Neuronal stem cell (in vitro differentiated cells): Measurements from ENCODE around the gene XIST.

ENCODE experiments used
- DNase-seq: peaks from one replicate; pipeline ENCODE4 v3.0.0-alpha.2; 2013; ENCODE audit warnings: low spot score
- H2AFZ ChIP-seq: one replicate; pipeline ENCODE4 v1.6.1; 2013; ENCODE audit warnings: mild to moderate bottlenecking, low read length, inconsistent platforms
- H2AK5ac ChIP-seq: 2 replicates; pipeline ENCODE4 v1.6.1; 2013; ENCODE audit warnings: low read depth, mild to moderate bottlenecking, inconsistent platforms, low read length, moderate library complexity, mixed read lengths
- H2BK120ac ChIP-seq: 2 replicates; pipeline ENCODE4 v1.6.1; 2013; ENCODE audit warnings: low read depth, mild to moderate bottlenecking, inconsistent platforms, low read length, moderate library complexity, mixed read lengths
- H2BK12ac ChIP-seq: one replicate; pipeline ENCODE4 v1.6.1; 2013; ENCODE audit warnings: low read length, inconsistent platforms
- H2BK15ac ChIP-seq: 2 replicates; pipeline ENCODE4 v1.6.1; 2013; ENCODE audit warnings: mild to moderate bottlenecking, low read length, inconsistent platforms, mixed read lengths
- H2BK5ac ChIP-seq: one replicate; pipeline ENCODE4 v1.6.1; 2013; ENCODE audit warnings: inconsistent platforms, mild to moderate bottlenecking, low read length, moderate library complexity
- H3K14ac ChIP-seq: one replicate; pipeline ENCODE4 v1.6.1; 2013; ENCODE audit warnings: low read length, inconsistent platforms
- H3K18ac ChIP-seq: 2 replicates; pipeline ENCODE4 v1.6.1; 2013; ENCODE audit warnings: low read length, inconsistent platforms
- H3K23ac ChIP-seq: 2 replicates; pipeline ENCODE4 v1.6.1; 2013; ENCODE audit warnings: low read depth, mild to moderate bottlenecking, mixed read lengths, low read length, inconsistent platforms; ENCODE audit not compliant: poor library complexity
- H3K27ac ChIP-seq: replicated peaks from 3 replicates; pipeline ENCODE4 v1.5.1; 2013; ENCODE audit warnings: low read length, inconsistent platforms
- H3K27me3 ChIP-seq, 3 experiments: 2 replicates each; pipeline ENCODE4 v1.6.1; 2013; ENCODE audit warnings: low read length in 3 of 3, mild to moderate bottlenecking in 2 of 3, inconsistent platforms in 1 of 3, low read depth in 1 of 3, mixed read lengths in 1 of 3, moderate library complexity in 1 of 3; ENCODE audit not compliant: control insufficient read depth in 3 of 3, insufficient read depth in 3 of 3
- H3K36me3 ChIP-seq, 2 donors: replicated peaks in 1 of 2; 2 replicates each; pipeline ENCODE4 v1.6.1; 2013; ENCODE audit warnings: low read length in 2 of 2; ENCODE audit not compliant: control insufficient read depth in 2 of 2, insufficient read depth in 2 of 2
- H3K4ac ChIP-seq: 2 replicates; pipeline ENCODE4 v1.6.1; 2013; ENCODE audit warnings: inconsistent platforms, mild to moderate bottlenecking, low read length, moderate library complexity
- H3K4me1 ChIP-seq, 2 donors: 1 replicate in 1 of 2; 2 replicates in 1 of 2; pipeline ENCODE4 v1.6.1; 2013; ENCODE audit warnings: low read length in 2 of 2, low read depth in 1 of 2; ENCODE audit not compliant: control insufficient read depth in 2 of 2, insufficient read depth in 1 of 2
- H3K4me2 ChIP-seq: one replicate; pipeline ENCODE4 v1.6.1; 2013; ENCODE audit warnings: mild to moderate bottlenecking, low read length, inconsistent platforms; ENCODE audit not compliant: insufficient read depth, poor library complexity, severe bottlenecking
- H3K4me3 ChIP-seq, 2 donors: 2 replicates each; pipeline ENCODE4 v1.5.1; 2013; ENCODE audit warnings: low read length in 2 of 2, mild to moderate bottlenecking in 2 of 2, inconsistent platforms in 1 of 2, moderate library complexity in 1 of 2
- H3K79me1 ChIP-seq: one replicate; pipeline ENCODE4 v1.6.1; 2013; ENCODE audit warnings: low read depth, mild to moderate bottlenecking, inconsistent platforms, low read length, moderate library complexity
- H3K9ac ChIP-seq: one replicate; pipeline ENCODE4 v1.6.1; 2013; ENCODE audit warnings: mild to moderate bottlenecking, low read depth, low read length, inconsistent platforms; ENCODE audit not compliant: poor library complexity
- H3K9me3 ChIP-seq, 2 donors: replicated peaks in 1 of 2; 2 replicates each; pipeline versions ENCODE3 to v1.6.1; 2013; ENCODE audit warnings: low read length in 2 of 2, mild to moderate bottlenecking in 2 of 2, inconsistent platforms in 1 of 2, low read depth in 1 of 2, mixed read lengths in 1 of 2, moderate library complexity in 1 of 2; ENCODE audit not compliant: control insufficient read depth in 2 of 2, insufficient read depth in 1 of 2
- H4K8ac ChIP-seq: one replicate; pipeline ENCODE4 v1.6.1; 2013; ENCODE audit warnings: low read depth, mild to moderate bottlenecking, inconsistent platforms, low read length, moderate library complexity
- H4K91ac ChIP-seq: one replicate; pipeline ENCODE4 v1.6.1; 2013; ENCODE audit warnings: low read length, low read depth, mild to moderate bottlenecking, inconsistent platforms; ENCODE audit not compliant: poor library complexity
- WGBS, 2 donors: extraction: QIAGEN DNeasy Blood & Tissue Kit; methylation state at CpG; one replicate each; pipeline ENCODE4 v1.1.7; 2013; ENCODE audit warnings: missing lambda C conversion rate in 2 of 2, mixed read lengths in 1 of 2; ENCODE audit not compliant: insufficient read length in 2 of 2, insufficient replicate concordance in 1 of 2; ENCODE audit errors: extremely low coverage in 2 of 2; 5-methylcytosine and 5-hydroxymethylcytosine counted together

Gene XIST

GRCh38 chrX:73863852-73864251 is 11.3 kb upstream of the XIST start:
- H3K36me3 ChIP-seq: no peaks in the 10 kb centered on the region
- H2BK5ac ChIP-seq: no peak overlapping the region
- no peak overlapping the region for H4K91ac ChIP-seq
- H3K27ac ChIP-seq: no peak overlapping the region
- no peak overlapping the region for H2BK15ac ChIP-seq
- H4K8ac ChIP-seq: no peak overlapping the region
- H2BK120ac ChIP-seq: no peak overlapping the region
- H3K14ac ChIP-seq: no peak overlapping the region
- no peak for DNase-seq
- H3K9me3 ChIP-seq: no peaks in the 10 kb centered on the region
- no peak overlapping the region for H3K4me2 ChIP-seq
- no peak overlapping the region for H3K23ac ChIP-seq
- H3K4me3 ChIP-seq: no peak overlapping the region
- no peaks in the 10 kb centered on the region for H3K79me1 ChIP-seq
- H3K4me1 ChIP-seq: no peaks in the 10 kb centered on the region
- no peak overlapping the region for H2AK5ac ChIP-seq
- H2BK12ac ChIP-seq: no peak overlapping the region
- no CpG with 5 or more reads among the region's 3 CpGs for WGBS, 2 donors
- no peak overlapping the region for H3K18ac ChIP-seq
- no peak overlapping the region for H3K4ac ChIP-seq
- no peaks in the 10 kb centered on the region for H3K27me3 ChIP-seq
- H2AFZ ChIP-seq: no peak overlapping the region
- no peak overlapping the region for H3K9ac ChIP-seq

GRCh38 chrX:73863268-73863667 is 10.8 kb upstream of the XIST start:
- no peak overlapping the region for H2AFZ ChIP-seq
- H3K18ac ChIP-seq: no peak overlapping the region
- H2BK15ac ChIP-seq: no peak overlapping the region
- no peak overlapping the region for H3K4me3 ChIP-seq
- H3K14ac ChIP-seq: no peak overlapping the region
- H3K79me1 ChIP-seq: no peaks in the 10 kb centered on the region
- no peak overlapping the region for H2BK5ac ChIP-seq
- H3K9me3 ChIP-seq: no peaks in the 10 kb centered on the region
- H2BK120ac ChIP-seq: no peak overlapping the region
- DNase-seq: no peak
- H4K8ac ChIP-seq: no peak overlapping the region
- no peak overlapping the region for H2AK5ac ChIP-seq
- H3K27me3 ChIP-seq: no peaks in the 10 kb centered on the region
- H3K27ac ChIP-seq: no peak overlapping the region
- H3K4me2 ChIP-seq: no peak overlapping the region
- no peak overlapping the region for H3K4ac ChIP-seq
- no peak overlapping the region for H2BK12ac ChIP-seq
- no peaks in the 10 kb centered on the region for H3K36me3 ChIP-seq
- no peaks in the 10 kb centered on the region for H3K4me1 ChIP-seq
- no peak overlapping the region for H3K23ac ChIP-seq
- H4K91ac ChIP-seq: no peak overlapping the region
- no peak overlapping the region for H3K9ac ChIP-seq

GRCh38 chrX:73859622-73860021 is 7.1 kb upstream of the XIST start:
- Histone ChIP-seq H3K9ac (no peak overlapping the region), H4K8ac (no peak overlapping the region), H3K4me1 (no peaks in the 10 kb centered on the region), H2BK120ac (no peak overlapping the region), H3K36me3 (no peaks in the 10 kb centered on the region), H3K4me2 (no peak overlapping the region), H3K14ac (no peak overlapping the region), H2BK15ac (no peak overlapping the region), H3K4ac (no peak overlapping the region), H3K4me3 (no peak overlapping the region), H3K18ac (no peak overlapping the region), H2BK12ac (no peak overlapping the region), H3K23ac (no peak overlapping the region), H3K27ac (no peak overlapping the region), H3K79me1 (no peaks in the 10 kb centered on the region), H3K9me3 (no peaks in the 10 kb centered on the region), H2AFZ (no peak overlapping the region), H4K91ac (no peak overlapping the region), H2AK5ac (no peak overlapping the region), H2BK5ac (no peak overlapping the region), H3K27me3 (no peaks in the 10 kb centered on the region)
- no peak for DNase-seq
- no CpG with 5 or more reads among the region's 1 CpG for WGBS, 2 donors

GRCh38 chrX:73855546-73855945 is 3.0 kb upstream of the XIST start:
- H3K27ac ChIP-seq: no peak overlapping the region
- no peak overlapping the region for H2BK5ac ChIP-seq
- no peak overlapping the region for H4K8ac ChIP-seq
- no peaks in the 10 kb centered on the region for H3K4me1 ChIP-seq
- no peaks in the 10 kb centered on the region for H3K27me3 ChIP-seq
- H2BK15ac ChIP-seq: no peak overlapping the region
- no peak overlapping the region for H3K18ac ChIP-seq
- no peak overlapping the region for H3K23ac ChIP-seq
- H2AK5ac ChIP-seq: no peak overlapping the region
- H3K14ac ChIP-seq: no peak overlapping the region
- no peaks in the 10 kb centered on the region for H3K36me3 ChIP-seq
- no peak overlapping the region for H4K91ac ChIP-seq
- no peak overlapping the region for H3K4me3 ChIP-seq
- no peaks in the 10 kb centered on the region for H3K79me1 ChIP-seq
- peak; percentile 47 for DNase-seq
- H3K9me3 ChIP-seq: no peaks in the 10 kb centered on the region
- no peak overlapping the region for H3K4me2 ChIP-seq
- no CpG with 5 or more reads among the region's 2 CpGs for WGBS, 2 donors
- no peak overlapping the region for H3K4ac ChIP-seq
- no peak overlapping the region for H2BK12ac ChIP-seq
- no peak overlapping the region for H2BK120ac ChIP-seq
- no peak overlapping the region for H3K9ac ChIP-seq
- H2AFZ ChIP-seq: peak overlapping the region; percentile 6
